IMR-90 (cell line): ENCODE results near the gene VASN. TPM values are rescaled to one million over a fixed set of nuclear protein-coding genes. Genes with fewer than 3 reads are reported as not detected.
A peak's percentile ranks its signal among the peaks of the same experiment; 100 is the strongest.

Experiments used
- ATAC-seq: fragments of 200-7000 bp; cut with Tn5 transposase; 2 replicates; pipeline ENCODE4 v1.9.1; 2020; ENCODE audit warnings: low read depth, mild to moderate bottlenecking, moderate library complexity
- BruUV-seq: library from RNA; stranded (reverse); fragments of 400-500 nt; replicated peaks from 2 replicates; lab custom pipeline; 2021; lab: Mats Ljungman, UMichigan
- CTCF ChIA-PET: fragments of 300-600 bp; formaldehyde crosslinking; extraction: SDS; loops from one replicate; lab custom pipeline; 2021; ENCODE audit warnings: antibody characterized with exemption; lab: Yijun Ruan, JAX
- POLR2A ChIA-PET: fragments of 300-600 bp; sonication (Branson Sonifier 250); formaldehyde crosslinking; loops from one replicate; lab custom pipeline; 2022; ENCODE audit warnings: antibody characterized with exemption; ENCODE audit not compliant: unreplicated experiment; lab: Charles Lee
- DNase-seq: peaks from one replicate; pipeline ENCODE4 v3.0.0; 2013
- H2AFZ ChIP-seq: replicated peaks from 2 replicates; pipeline ENCODE3; 2013; ENCODE audit warnings: low read length, mild to moderate bottlenecking; ENCODE audit not compliant: poor library complexity
- H2AK5ac ChIP-seq: 2 replicates; pipeline ENCODE4 v1.6.1; 2013; ENCODE audit warnings: low read depth, low read length, inconsistent platforms
- H2AK9ac ChIP-seq: replicated peaks from 2 replicates; pipeline ENCODE3; 2013; ENCODE audit warnings: mild to moderate bottlenecking, low read depth, low read length, moderate library complexity; ENCODE audit not compliant: poor library complexity
- H2BK120ac ChIP-seq: 2 replicates; pipeline ENCODE4 v1.6.1; 2013; ENCODE audit warnings: low read depth, low read length, inconsistent platforms
- H2BK15ac ChIP-seq: 3 replicates; pipeline ENCODE4 v1.6.1; 2013; ENCODE audit warnings: low read depth, low read length, inconsistent platforms
- H2BK20ac ChIP-seq: 2 replicates; pipeline ENCODE4 v1.6.1; 2013; ENCODE audit warnings: low read depth, mild to moderate bottlenecking, inconsistent platforms, low read length, moderate library complexity
- H2BK5ac ChIP-seq: 2 replicates; pipeline ENCODE4 v1.6.1; 2013; ENCODE audit warnings: mild to moderate bottlenecking, low read depth, low read length, inconsistent platforms; ENCODE audit not compliant: poor library complexity, severe bottlenecking
- H3K14ac ChIP-seq: replicated peaks from 2 replicates; pipeline ENCODE4 v1.6.1; 2013; ENCODE audit warnings: low read depth, low read length, inconsistent platforms
- H3K18ac ChIP-seq: 2 replicates; pipeline ENCODE4 v1.6.1; 2013; ENCODE audit warnings: low read depth, low read length, control low read depth
- H3K23ac ChIP-seq: 2 replicates; pipeline ENCODE4 v1.6.1; 2013; ENCODE audit warnings: low read depth, low read length, inconsistent platforms
- H3K27ac ChIP-seq: 2 replicates; pipeline ENCODE4 v1.5.1; 2013; ENCODE audit warnings: mild to moderate bottlenecking, control low read depth, low read length; ENCODE audit not compliant: insufficient read depth
- H3K27me3 ChIP-seq: 2 replicates; pipeline ENCODE4 v1.6.1; 2013; ENCODE audit warnings: low read length; ENCODE audit not compliant: control insufficient read depth, insufficient read depth
- H3K36me3 ChIP-seq: 2 replicates; pipeline ENCODE4 v1.6.1; 2013; ENCODE audit warnings: low read length, mixed read lengths; ENCODE audit not compliant: control insufficient read depth, insufficient read depth
- H3K4ac ChIP-seq: 2 replicates; pipeline ENCODE4 v1.6.1; 2013; ENCODE audit warnings: low read depth, low read length, inconsistent platforms
- H3K4me1 ChIP-seq: 2 replicates; pipeline ENCODE4 v1.6.1; 2013; ENCODE audit warnings: low read length, mixed read lengths; ENCODE audit not compliant: control insufficient read depth, insufficient read depth
- H3K4me2 ChIP-seq: 2 replicates; pipeline ENCODE4 v1.6.1; 2013; ENCODE audit warnings: low read depth, mild to moderate bottlenecking, control low read depth, low read length, moderate library complexity
- H3K4me3 ChIP-seq: 2 replicates; pipeline ENCODE4 v1.5.1; 2013; ENCODE audit warnings: low read depth, mild to moderate bottlenecking, control low read depth, low read length, moderate library complexity; ENCODE audit not compliant: insufficient read depth
- H3K56ac ChIP-seq: 2 replicates; pipeline ENCODE4 v1.6.1; 2013; ENCODE audit warnings: low read length, inconsistent platforms; ENCODE audit not compliant: insufficient read depth; ENCODE audit errors: extremely low read depth
- H3K79me1 ChIP-seq, 2 experiments: 2 replicates each; pipeline ENCODE4 v1.6.1; 2013; ENCODE audit warnings: low read length in 2 of 2, inconsistent platforms in 1 of 2, low read depth in 1 of 2
- H3K9ac ChIP-seq: 2 replicates; pipeline ENCODE4 v1.6.1; 2013; ENCODE audit warnings: low read depth, low read length, control low read depth
- H3K9me1 ChIP-seq: 2 replicates; pipeline ENCODE4 v1.6.1; 2013; ENCODE audit warnings: low read length, inconsistent platforms; ENCODE audit not compliant: insufficient read depth
- H3K9me3 ChIP-seq: 2 replicates; pipeline ENCODE4 v1.6.1; 2013; ENCODE audit warnings: low read length; ENCODE audit not compliant: control insufficient read depth, insufficient read depth
- H4K20me1 ChIP-seq: 2 replicates; pipeline ENCODE4 v1.6.1; 2013; ENCODE audit warnings: low read length, inconsistent platforms; ENCODE audit not compliant: insufficient read depth
- H4K5ac ChIP-seq: 2 replicates; pipeline ENCODE4 v1.6.1; 2013; ENCODE audit warnings: mild to moderate bottlenecking, low read depth, low read length, control low read depth
- H4K8ac ChIP-seq, 2 experiments: 2 replicates each; pipeline ENCODE4 v1.6.1; 2013; ENCODE audit warnings: low read depth in 2 of 2, low read length in 2 of 2, control low read depth in 1 of 2, inconsistent platforms in 1 of 2
- H4K91ac ChIP-seq: 2 replicates; pipeline ENCODE4 v1.6.1; 2013; ENCODE audit warnings: low read depth, low read length, inconsistent platforms; ENCODE audit not compliant: insufficient read depth
- CEBPB ChIP-seq: IDR thresholded peaks from 2 replicates; pipeline ENCODE4 v1.6.1; 2012; ENCODE audit warnings: low read depth, low read length, improper control_type of control experiment
- POLR2A ChIP-seq: IDR thresholded peaks from 2 replicates; pipeline ENCODE4 v1.6.1; 2012; ENCODE audit warnings: mild to moderate bottlenecking, low read depth, low read length
- RAD21 ChIP-seq: IDR thresholded peaks from 2 replicates; pipeline ENCODE4 v1.6.1; 2012; ENCODE audit warnings: low read length, improper control_type of control experiment
- RFX5 ChIP-seq: IDR thresholded peaks from 2 replicates; pipeline ENCODE4 v1.8.0; 2012; ENCODE audit warnings: low read depth, mild to moderate bottlenecking, low read length, moderate library complexity
- WGBS, 2 experiments: methylation state at CpG; one replicate each; pipeline versions ENCODE4 v1.1.5 to v1.1.7; 2013; ENCODE audit warnings: missing lambda C conversion rate in 2 of 2; ENCODE audit not compliant: insufficient read length in 1 of 2; ENCODE audit errors: extremely low coverage in 2 of 2; 5-methylcytosine and 5-hydroxymethylcytosine counted together
- dilution Hi-C: fragments of 300-500 bp; cut with HindIII; formaldehyde crosslinking; loops from one replicate; pipeline ENCODE4 v1.14.3; 2018; ENCODE audit warnings: low sequenced_read_pairs; ENCODE audit not compliant: unreplicated experiment
- in situ Hi-C: fragments of 300-500 bp; cut with MboI; formaldehyde crosslinking; loops from 3 replicates; pipeline ENCODE4 v1.14.3; 2019; ENCODE audit warnings: low sequenced_read_pairs, inconsistent platforms, mixed read lengths
- intact Hi-C: fragments of 100-400 bp; cut with micrococcal nuclease; formaldehyde crosslinking; loops from 2 replicates; pipeline ENCODE4 v1.10.0; 2022
- polyA plus RNA-seq, 3 experiments: library from polyadenylated mRNA; depleted of rRNA; stranded (reverse); fragments of >200 nt; gene quantifications; 2 replicates each; pipeline ENCODE4 v1.2.3, GENCODE V29; 2012; ENCODE audit warnings: low replicate concordance in 1 of 3
- total RNA-seq: library from RNA; depleted of rRNA; stranded (reverse); fragments of >200 nt; gene quantifications from 2 replicates; pipeline ENCODE4 v1.2.3, GENCODE V29; 2012

VASN gene
- total and polyA plus RNA-seq, 2 of the 4 experiments (the other 2 are of a cell fraction): 9.3 to 87.2 TPM

- peak overlapping the region; percentile 66 for H2AFZ ChIP-seq
- DNase-seq (peak; percentile 82), ATAC-seq (peak; percentile 25)
- H3K14ac ChIP-seq: no peak overlapping the region; the same call in 1 of the 2 replicates
- H3K27me3 ChIP-seq: no peaks in the 10 kb centered on the region
- 0 out of 2 replicates have a peak overlapping the region, but pooled peaks have one; percentile 1 for H3K4me2 ChIP-seq
- peak overlapping the region; percentile 35 to 54; a peak in 2 of 4 replicates for H4K8ac ChIP-seq
- no peak overlapping the region for H3K9ac ChIP-seq
- peak overlapping the region; percentile 52 for H2BK20ac ChIP-seq
- peak overlapping the region; percentile 78 for H2BK120ac ChIP-seq
- peak overlapping the region; percentile 95 for H2AK5ac ChIP-seq
- peak overlapping the region; percentile 67 for H2AK9ac ChIP-seq
- 60% methylated on average over 6 of the region's 22 CpGs; no CpG with 5 or more reads in 1 of the 2 experiments for WGBS, 2 experiments
- peaks cover 56% of the 10 kb centered on the region for H4K20me1 ChIP-seq
- in situ Hi-C loops: no loop called here
- peak overlapping the region; percentile 31 for H3K18ac ChIP-seq
- H4K91ac ChIP-seq: peak overlapping the region; percentile 84
- peak overlapping the region; percentile 17; the same call in 1 of the 2 replicates for H3K27ac ChIP-seq
- H3K79me1 ChIP-seq: peaks cover 16 to 45% of the 10 kb centered on the region in 2 experiments; a peak in 2 of 4 replicates
- H2BK15ac ChIP-seq: peak overlapping the region; percentile 86; the same call in 1 of the 3 replicates
- peak overlapping the region; percentile 87 for H2BK5ac ChIP-seq
- dilution Hi-C loops: no loop called here
- H3K4me1 ChIP-seq: peaks cover 34% of the 10 kb centered on the region
- H3K4ac ChIP-seq: peak overlapping the region; percentile 88
- CTCF ChIA-PET: no interaction called here
- POLR2A ChIA-PET: no interaction called here
- H3K56ac ChIP-seq: no peak overlapping the region
- no peak for TF ChIP-seq RFX5
- no peak for TF ChIP-seq POLR2A
- TF ChIP-seq CEBPB: peak; percentile 41; the same call in 1 of the 2 replicates
- 0 out of 2 replicates have a peak, but pooled peaks have one; percentile 5 for TF ChIP-seq RAD21
- intact Hi-C loops: no loop called here
- H3K9me1 ChIP-seq: peaks cover 19% of the 10 kb centered on the region
- H3K23ac ChIP-seq: peak overlapping the region; percentile 78
- H3K4me3 ChIP-seq: no peak overlapping the region
- no TSS peak for BruUV-seq
- H4K5ac ChIP-seq: peak overlapping the region; percentile 50; the same call in 1 of the 2 replicates
- peaks cover 24% of the 10 kb centered on the region; the same call in 1 of the 2 replicates for H3K36me3 ChIP-seq
- no peaks in the 10 kb centered on the region for H3K9me3 ChIP-seq
These were observed 36.1 kb downstream of the VASN start for GRCh38 chr16:4407543-4408322.
